HG03469 (cell line): ENCODE data around the gene ASPHD2.

ENCODE experiments used
- ATAC-seq: cut with Tn5 transposase; IDR thresholded peaks from one replicate; pipeline ENCODE4 v1.9.1; 2021; ENCODE audit warnings: mild to moderate bottlenecking, moderate library complexity, moderate number of reproducible peaks; ENCODE audit not compliant: unreplicated experiment

Gene ASPHD2

DNA sequence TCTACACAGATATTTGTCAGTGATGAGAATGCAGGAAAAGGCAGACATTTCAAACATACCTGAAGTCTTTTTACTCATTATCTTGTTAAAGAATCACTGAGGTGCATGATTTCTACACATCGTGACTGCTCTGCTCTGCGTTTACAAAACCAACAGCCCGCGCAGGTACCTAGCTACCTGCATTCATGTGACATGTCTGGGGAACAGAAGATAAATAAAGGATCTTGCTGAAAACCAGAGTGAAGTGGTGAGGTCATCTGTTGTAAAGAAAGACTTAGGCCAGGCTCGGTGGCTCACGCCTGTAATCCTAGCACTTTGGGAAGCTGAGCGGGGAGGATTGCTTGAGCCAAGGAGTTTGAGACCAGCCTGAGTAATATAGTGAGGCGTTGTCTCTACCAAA, 15.7 kb downstream of the ASPHD2 start:
- ATAC-seq: no peak

DNA sequence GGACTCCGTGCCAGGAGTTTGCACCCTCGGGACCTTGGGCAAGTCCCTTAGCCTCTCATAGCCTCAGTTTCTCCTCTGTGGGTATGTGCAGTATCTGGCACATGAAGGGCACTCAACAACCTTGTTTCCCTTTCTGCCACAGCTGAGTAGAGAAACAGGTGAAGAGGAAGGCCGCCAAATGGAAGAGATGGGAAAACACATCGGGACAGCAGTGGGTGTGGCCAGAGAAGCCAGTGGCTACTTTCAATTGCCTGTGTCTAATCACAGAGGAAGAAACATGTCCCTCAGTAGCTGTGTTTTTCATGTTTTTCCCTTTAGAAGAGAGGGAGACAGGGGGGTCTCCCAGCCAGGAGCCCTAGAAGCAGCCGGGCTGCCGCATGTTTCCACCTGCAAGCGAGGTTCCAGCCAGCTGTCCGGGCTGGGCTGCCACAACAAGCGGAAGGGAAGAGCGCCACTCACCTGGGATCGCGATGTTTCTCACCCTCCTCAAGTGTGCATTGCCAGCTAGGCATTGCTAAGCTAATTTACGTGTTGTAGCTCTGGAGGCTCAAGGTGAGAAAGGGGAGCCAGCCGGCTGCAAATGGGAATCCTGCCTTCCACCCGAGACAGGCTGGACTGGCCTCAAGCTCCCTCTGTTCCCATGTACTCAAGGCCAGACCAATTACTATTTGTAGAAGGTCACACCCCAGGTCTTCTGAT, 16.7 kb downstream of the ASPHD2 start:
- ATAC-seq: no peak

DNA sequence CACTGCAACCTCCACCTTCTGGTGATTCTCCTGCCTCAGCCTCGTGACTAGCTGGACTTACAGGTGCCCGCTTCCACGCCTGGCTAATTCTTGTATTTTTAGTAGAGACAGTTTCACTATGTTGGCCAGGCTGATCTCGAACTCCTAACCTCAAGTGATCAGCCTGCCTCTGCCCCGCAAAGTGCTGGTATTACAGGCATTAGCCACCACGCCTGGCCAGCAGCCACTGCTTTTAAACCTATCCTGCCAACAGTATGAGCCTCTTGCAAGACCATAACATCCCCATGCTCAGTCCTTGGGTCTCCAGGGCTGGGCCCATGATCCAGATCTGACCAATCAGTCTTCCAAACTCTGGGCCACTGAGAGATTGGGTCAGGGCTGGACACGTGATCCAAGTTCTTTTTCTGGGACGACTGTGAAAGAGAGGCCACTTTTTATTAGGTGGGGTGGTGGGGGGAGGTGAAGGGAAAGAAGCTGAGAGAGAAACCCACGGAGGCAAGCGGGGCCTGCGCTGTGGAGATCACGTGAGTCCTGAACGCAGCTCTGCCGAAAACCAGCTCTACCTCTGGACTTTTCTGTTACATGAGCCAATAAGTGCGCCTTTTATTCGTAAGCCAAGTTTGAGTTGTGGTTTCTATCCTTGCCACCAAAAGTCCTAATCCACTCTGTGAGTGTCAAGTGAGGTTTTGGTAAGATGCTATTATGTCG, 17.9 kb downstream of the ASPHD2 start:
- ATAC-seq: no peak

DNA sequence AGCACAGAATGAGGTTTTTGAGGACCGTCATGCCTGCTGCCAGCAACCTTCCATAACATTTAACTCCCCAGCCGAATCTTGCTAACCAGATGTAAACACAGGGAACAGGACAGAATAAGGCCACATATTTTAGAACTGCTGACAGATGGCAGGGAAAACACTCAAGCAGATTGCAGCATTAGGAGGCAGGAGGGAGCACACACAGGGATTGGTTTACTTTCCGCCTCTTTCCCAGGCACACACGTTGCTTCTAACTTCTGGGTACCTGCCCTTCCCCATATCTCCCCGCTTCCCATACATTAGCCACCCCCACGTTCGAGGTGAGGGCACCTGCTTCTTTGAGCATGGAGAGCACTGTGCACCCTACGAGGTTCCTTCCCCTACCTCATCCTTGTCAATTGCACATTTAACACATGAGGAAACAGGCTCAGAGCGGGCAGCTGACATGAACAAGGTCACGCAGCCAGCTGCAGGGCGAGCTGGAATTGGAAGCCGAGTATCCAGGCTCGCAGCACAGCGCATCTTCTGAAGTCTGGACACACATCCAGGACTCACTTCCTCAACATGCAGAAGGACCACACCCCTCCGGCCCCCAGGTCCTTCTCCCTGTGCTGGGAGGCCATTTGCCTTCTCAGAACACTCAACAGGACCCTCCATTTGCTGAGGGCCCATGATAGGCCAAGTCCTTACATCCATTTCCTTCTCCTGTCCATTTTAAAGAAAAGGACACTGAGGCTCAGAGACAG, 18.7 kb downstream of the ASPHD2 start:
- ATAC-seq: no peak

DNA sequence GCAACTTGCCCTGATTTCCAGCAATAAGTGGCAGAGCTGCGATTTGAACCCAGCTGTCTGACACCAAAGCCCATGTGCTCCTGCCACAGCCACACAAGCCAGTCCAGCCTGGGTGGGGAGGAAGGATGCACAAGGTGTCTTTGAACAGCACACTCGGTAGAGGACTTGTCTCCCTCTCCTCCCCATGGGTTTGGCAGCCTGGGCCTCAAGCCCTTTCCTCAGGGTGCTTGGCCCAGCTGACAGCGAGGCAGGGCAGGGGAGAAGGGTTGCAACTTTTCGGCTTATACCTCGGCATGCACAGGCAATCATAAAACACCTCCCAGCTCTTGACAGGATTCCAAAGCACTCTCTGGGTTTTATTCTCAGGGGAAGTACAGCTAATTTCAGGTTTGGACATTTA, 19.3 kb downstream of the ASPHD2 start:
- ATAC-seq: no peak

DNA sequence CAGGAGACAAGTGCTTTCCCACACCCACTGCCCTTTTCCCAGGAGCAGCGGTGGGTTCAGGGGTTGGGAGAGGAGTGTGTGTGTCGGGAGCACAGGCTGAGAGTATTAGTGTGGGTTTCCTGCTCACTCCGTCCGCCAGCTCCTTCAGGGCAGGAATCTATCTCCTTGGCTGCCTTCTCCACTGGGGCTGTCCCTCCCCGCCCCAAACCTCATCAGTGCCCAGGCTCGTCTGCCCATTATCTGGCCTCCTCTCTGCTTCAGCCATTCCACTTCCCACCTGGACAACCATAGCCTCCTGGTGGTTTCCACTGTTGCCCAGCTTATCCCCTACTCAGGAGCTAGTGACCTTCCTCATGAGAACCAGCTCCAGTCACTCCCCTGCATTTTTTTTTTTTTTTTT, 19.9 kb downstream of the ASPHD2 start:
- ATAC-seq: no peak

DNA sequence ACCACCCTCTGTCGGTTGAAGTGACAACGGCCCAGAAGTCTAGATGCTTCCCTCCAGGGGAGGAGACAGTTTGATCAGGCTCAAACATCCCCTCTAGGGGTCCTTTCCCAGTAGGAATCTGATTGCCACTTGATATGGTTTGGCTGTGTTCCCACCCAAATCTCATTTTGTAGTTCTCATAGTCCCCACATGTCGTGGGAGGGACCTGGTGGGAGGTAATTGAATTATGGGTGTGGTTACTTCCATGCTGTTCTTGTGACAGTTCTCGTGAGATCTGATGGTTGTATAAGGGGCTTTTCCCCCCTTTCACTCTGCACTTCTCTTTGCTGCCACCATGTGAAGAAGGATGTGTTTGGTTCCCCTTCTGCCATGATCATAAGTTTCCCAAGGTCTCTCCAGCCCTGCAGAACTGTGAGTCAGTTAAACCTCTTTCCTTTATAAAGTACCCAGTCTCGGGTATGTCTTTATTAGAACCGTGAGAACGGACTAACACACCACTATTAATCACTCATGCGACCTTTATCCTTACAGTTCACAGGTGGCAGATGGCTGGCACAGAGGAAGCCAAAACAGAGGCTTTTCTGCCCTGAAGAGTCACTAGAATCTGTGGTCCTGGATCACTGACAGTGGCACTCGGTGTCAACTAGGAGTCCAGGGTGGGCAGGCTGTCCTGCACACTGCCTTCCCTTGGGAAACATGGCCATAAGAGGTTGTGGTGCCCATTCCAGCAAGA, 21.6 kb downstream of the ASPHD2 start:
- no peak for ATAC-seq

DNA sequence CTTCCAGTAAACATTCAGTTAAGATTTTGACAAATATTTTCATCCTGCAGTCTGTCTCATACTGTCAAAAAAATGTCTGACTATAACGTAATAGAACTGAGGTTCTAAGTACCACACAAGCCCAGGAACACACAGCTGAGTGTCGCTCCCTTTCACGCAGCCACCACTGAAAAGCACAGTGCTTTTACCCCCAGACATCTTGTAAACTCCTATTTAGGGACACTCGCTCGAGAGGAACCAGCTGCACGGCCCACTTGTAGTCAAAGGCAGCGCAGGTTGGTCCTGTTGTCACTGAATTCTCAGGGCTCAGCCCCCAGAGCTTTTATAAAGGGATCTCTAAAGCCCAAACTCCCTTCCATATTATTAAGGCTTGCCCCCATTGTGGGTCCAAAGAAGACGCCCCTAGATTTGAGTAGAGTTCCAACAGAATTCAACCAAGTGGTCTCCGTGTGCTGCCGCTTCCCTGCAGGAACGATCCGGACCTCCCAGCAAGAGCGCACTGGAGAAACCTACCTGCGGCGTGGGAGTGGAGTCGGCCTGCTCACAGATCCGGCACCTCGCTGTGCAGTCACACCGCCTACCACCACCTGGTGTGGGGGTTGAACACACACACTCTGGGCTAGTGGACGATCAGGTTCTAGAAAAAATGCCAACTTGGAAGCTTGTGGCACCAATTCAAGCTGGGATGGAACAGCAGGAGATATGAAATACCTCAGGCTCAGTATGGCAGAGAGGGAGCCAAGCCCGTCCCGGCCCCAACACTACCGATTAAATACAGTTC, 23.4 kb downstream of the ASPHD2 start:
- ATAC-seq: no peak

DNA sequence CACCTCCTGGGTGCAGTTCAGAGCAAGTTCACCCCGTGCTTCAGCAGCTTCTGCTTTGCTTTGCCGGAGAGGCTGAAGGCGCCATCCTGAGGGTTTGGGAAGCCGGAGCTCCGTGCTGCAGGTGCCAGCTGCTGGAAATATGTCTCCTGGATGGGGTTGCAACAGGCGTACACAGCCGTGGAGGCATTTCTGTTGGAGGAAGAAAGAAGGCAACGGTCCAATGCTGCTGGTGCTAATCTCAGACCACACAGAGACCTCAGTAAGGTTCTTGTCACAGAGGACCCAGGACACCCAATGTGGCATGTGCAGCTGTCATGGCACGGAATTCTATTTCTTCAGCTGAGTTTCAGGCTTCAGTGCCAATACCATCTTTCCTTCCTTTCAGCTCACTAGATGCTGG, 24.2 kb downstream of the ASPHD2 start:
- ATAC-seq: no peak

DNA sequence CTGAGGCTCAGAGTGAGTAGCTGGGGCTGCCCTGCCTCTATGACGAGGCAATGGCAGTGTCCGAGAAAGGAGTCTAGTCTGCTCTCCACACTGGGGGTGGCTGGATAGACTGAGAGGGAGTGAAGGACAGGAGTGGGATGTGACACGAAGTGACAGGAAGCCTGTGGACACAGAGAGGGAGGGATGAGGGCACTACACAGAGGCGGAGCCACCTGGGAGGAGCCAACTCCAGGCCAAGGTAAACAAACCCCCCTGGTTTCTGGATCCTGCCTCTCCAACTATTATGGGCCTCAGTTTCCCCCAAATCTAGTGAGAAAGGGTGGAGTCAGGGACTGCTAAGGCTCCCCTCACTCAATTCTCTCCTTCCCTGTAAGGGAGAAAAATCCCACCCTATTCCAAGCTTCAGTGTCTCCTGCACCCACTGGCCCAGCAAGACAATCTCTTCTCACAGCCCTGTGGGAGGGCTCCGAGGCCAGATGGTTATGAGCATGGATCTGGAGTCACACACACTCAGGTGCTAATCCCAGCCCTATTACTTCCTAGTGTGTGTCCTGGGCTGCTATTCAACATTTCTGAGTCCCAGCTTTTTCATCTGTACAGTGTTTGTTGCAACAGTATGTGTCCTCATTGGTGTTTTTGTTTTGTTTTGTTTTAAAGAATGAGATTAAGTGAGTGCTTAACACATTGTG, 24.9 kb downstream of the ASPHD2 start:
- no peak for ATAC-seq

DNA sequence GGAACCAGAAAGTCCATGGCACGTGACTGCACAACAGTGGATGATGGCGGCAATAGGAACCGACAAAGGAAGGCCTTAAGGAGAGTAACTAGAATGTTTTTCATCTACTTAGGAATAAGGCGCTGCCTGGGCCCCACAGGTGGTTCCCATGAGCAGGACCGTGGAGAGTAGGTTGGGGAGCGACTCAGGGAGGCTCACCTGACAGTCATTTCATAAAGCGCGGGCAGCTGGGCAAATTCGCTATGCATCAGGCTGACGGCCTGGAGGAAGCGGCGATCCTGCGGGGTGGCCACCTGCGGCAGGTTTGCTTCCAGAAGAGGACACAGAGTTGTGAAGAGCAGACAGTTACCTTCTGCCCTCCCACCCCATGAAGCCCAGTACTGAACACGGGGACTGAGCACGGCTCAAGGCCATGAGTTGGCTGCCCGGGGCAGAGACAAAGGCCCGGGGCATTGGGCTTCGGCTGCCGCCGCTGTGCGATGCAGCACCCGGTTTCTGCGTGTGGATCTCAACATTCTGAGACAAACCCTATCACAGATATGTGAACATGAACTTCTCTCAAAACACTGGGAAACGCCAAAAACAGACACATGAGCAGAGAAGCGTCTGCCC, 28.7 kb downstream of the ASPHD2 start:
- ATAC-seq: no peak

DNA sequence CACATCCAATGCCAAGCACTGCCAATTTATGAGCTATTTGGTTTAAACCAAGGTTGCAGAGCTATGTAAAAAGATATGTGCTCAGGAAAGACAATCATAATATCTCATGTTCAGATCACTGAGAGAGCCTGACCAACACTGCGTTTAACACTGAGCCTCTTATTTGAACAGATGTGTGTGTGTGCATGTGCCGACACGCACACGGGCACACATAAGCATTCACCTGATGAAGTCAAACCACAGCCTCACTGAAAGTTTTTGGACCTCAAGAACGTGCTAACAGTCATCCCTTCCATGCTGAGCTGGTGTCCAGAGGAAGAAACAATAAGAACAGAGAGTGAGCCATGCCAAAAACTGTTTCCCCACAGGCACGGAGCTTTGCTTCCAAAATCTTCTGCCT, 31.1 kb downstream of the ASPHD2 start:
- ATAC-seq: no peak

DNA sequence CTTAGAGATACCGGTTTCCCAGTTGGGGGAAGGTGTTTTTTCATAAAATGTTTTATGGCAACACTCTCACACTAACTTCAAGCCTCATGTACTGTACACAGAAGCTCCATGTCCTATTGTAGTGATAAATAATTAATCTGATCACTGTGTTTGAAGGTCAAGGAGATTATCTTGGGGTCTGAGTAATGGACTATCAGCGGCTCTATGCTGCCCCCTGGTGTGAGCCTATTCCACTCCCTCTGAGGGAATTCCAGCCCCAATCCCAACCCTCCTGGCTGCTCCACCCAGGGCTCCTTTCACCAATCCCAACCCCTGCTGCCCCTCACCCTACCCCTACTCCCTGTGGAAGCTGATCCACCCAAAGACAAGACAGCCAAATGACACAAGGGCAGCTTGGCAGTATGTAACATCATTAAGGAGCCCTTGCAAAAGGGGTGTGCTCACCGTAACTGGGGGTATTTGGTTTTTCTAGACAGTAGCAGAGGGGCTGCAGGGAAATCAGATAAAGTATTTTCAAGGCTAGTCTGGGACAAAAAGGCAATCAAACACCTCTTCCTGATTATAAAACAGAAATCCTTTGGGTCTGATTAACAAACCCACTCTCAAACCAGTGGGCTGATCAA, 32.2 kb downstream of the ASPHD2 start:
- ATAC-seq: no peak

DNA sequence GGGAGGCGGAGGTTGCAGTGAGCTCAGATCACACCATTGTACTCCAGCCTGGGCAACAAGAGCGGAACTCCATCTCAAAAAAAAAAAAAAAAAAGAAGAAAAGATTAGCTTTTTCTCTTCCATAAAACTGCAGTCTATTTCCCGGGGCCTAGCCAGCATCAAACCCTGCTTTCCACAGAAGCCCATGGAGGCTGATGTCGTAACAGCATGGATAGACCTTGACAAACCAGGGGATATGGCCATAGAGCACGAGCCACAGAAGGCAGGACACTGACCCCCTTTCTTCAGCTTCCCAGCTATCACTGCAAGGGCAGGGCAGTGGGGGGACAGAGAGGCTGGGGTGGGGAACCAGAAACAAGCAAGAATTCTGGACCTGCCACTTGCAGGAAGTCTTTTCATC, 33.0 kb downstream of the ASPHD2 start:
- ATAC-seq: no peak

DNA sequence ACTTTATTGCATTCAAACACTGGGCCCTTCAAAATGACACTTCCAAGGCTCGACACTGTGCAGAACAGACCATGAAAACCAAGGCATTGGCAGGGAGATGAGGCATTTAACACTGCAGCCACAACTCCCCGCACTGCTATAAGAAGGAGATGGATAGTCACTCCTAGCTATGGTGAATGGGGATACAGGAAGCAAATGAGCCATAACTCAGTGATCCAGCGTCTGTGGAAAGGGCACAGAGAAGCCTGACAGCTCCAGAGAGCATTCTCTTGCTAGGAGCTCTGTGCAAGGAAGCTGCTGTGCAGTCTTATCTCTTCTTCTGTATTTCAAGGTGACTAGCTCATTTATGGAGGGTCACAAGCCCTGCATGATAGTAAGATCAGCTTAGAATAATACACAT, 33.6 kb downstream of the ASPHD2 start:
- ATAC-seq: no peak

DNA sequence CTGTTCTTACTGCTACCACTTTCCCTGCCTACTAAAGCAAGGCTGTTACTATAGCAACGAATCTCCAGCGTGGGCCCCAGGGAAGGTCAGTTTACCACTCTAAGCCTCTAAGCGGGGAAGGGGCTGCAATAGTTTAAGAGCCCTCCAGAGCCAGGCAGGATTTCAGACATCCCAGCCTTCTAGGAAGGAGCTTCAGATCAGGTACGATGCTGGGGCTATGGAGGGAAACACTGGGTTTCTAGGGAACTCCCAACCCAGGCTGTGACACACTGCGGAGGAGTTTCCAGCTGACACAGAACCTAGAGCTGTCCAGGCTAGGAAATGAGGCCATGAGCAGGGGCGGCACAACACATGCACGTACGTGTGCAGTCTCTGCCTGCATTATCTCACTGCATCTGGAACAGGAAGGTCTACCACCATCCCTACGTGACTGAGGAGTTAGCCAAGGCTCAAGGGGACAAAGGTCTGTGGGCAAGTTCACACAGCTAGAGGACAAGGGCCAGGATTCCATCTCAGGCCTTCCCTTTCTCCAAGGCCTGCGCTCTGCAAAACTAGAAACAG, 34.1 kb downstream of the ASPHD2 start:
- no peak for ATAC-seq

DNA sequence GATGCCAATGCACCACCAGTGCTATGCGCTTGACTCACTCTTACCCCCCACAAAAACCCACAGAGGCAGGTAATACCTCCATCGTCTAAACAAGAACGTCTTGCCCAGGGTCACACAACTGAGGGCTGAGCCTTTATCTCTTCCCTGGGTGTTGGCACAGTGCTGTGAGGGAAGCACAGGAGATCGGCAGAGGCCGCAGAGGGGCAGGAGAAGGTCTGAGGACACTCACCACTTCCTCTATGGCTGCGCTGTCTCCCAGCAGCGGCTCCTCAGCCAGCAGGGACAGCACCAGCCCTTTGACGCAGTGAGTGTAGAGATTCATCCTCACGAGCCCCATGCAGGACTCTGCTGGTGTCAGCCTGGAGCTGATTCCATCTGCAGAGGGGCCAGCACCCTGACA, 34.6 kb downstream of the ASPHD2 start:
- ATAC-seq: no peak

DNA sequence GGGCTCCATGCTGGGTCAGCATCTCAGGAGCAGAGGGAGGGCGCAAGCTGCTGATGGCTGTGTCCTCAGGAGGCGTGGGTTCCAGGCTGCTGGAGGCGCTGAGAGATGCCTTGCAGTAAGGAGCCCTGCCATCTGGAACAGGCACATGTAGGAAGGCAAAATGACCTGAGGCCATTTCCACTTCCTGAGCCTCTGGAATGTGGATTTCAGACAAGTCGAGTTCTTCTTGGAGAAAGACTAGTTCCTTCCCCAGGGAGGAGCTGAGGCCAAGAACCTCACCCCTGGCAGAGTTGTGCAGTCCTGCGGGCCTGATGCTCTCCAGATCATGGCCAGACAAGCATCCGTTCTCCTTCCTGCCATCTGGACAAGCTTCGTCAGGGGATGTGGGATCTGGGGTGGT, 35.3 kb downstream of the ASPHD2 start:
- ATAC-seq: no peak

DNA sequence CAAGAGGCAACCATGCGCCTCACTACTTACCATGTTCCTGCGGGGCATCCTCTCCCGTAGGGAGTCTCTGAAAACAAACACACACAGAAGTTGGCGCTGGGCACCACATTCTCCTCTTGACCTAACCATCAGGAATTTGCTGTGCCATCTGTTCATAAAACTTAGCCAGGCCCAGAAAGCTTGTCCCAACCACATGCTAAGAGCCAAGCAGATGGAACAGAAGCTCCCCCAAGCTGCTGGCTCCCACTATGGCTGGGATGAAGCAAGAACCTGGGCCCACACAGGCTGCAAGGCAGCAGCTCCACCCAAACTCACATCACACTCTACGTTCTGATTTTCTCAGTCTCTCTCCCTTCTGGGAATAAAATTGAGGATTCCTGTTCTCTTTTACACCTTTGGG, 37.1 kb downstream of the ASPHD2 start:
- ATAC-seq: no peak
